NCI-H146 treated with DMSO at 0.1 percent for 48 hours (cell line): ENCODE data around the gene SAMD1.

Experiments
- DNase-seq: peaks from one replicate; lab custom pipeline; 2025; ENCODE audit not compliant: unreplicated experiment; lab: John Stamatoyannopoulos, UW

The SAMD1 gene

DNA sequence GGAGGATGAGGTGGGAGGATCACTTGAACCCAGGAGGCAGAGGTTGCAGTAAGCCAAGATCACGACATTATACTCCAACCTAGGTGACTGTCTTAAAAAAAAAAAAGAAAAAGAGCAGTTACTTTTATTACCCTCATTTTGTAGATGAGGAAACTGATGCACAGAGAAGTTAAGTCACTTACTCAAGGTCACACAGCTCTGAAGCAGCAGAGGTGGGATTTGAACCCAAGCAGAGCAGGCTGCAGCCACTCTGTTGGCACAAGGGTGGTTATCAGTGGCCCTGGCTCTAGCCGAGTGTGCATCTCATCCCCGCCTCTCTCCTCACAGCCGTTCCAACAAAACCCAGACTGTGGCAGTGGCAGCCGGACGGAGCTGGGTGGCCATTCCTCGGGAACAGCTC lies 51.4 kb downstream of the SAMD1 start:
- no peak for DNase-seq
